Endothelial cell of umbilical vein (primary cell): ENCODE results near the gene RPL4. TPM values are rescaled to one million over a fixed set of nuclear protein-coding genes. Genes with fewer than 3 reads are reported as not detected.
"Not testable (repeated sequence)": the region's sequence is repeated elsewhere in the genome, so short reads cannot be mapped to it uniquely, and the experiment has no call there.

Experiments
- BruUV-seq: library from RNA; stranded (reverse); fragments of 400-500 nt; replicated peaks from 2 replicates; lab custom pipeline; 2021; lab: Mats Ljungman, UMichigan
- CTCF ChIA-PET: fragments of 300-600, 350-600 bp; sonication (Branson Sonifier 250); formaldehyde crosslinking; loops from one replicate; lab custom pipeline; 2021; ENCODE audit warnings: antibody characterized with exemption, inconsistent platforms; lab: Charles Lee
- POLR2A ChIA-PET: fragments of 300-600, 350-600 bp; sonication (Branson Sonifier 250); formaldehyde crosslinking; loops from one replicate; lab custom pipeline; 2021; ENCODE audit warnings: antibody characterized with exemption, inconsistent platforms; lab: Charles Lee
- DNase-seq: peaks from one replicate; pipeline ENCODE4 v3.0.0-alpha.2; 2011; ENCODE audit warnings: low read depth, low spot score
- FAIRE-seq: peaks from 2 replicates; lab custom pipeline; 2011; peaks lifted over from hg19 to GRCh38; lab: Jason Lieb, UNC
- H2AFZ ChIP-seq: 2 replicates; pipeline ENCODE4 v1.6.0; 2012; ENCODE audit warnings: low read depth, low read length, control low read depth, inconsistent platforms
- H3K27ac ChIP-seq: 2 replicates; pipeline ENCODE4 v1.5.1; 2011; ENCODE audit warnings: low read depth, mild to moderate bottlenecking, control low read depth, low read length, moderate library complexity; ENCODE audit not compliant: insufficient read depth
- H3K27me3 ChIP-seq, 2 experiments: 2 replicates each; pipeline versions ENCODE4 v1.6.0 to v1.6.1; 2011; ENCODE audit warnings: low read length in 2 of 2, mixed read lengths in 1 of 2; ENCODE audit not compliant: control insufficient read depth in 2 of 2, insufficient read depth in 2 of 2
- H3K36me3 ChIP-seq, 2 experiments: 2 replicates in 1 of 2; 3 replicates in 1 of 2; pipeline ENCODE4 v1.5.1; 2011; ENCODE audit warnings: low read length in 2 of 2, mild to moderate bottlenecking in 1 of 2, moderate library complexity in 1 of 2; ENCODE audit not compliant: control insufficient read depth in 2 of 2, insufficient read depth in 2 of 2; ENCODE audit errors: extremely low read depth in 1 of 2
- H3K4me1 ChIP-seq: 3 replicates; pipeline ENCODE4 v1.5.1; 2011; ENCODE audit warnings: mild to moderate bottlenecking, low read length; ENCODE audit not compliant: control insufficient read depth, insufficient read depth; ENCODE audit errors: extremely low read depth
- H3K4me2 ChIP-seq: 2 replicates; pipeline ENCODE4 v1.6.1; 2011; ENCODE audit warnings: low read length, control low read depth, mixed read lengths; ENCODE audit not compliant: insufficient read depth
- H3K4me3 ChIP-seq, 3 experiments: fragments of 200-600 bp in 1 of 3; sonication (generic), shearing (Covaris generic) in 1 of 3; replicated peaks in 1 of 3; 2 replicates each; pipeline ENCODE4 v1.5.1; 2011 to 2016; ENCODE audit warnings: control low read depth in 3 of 3, low read length in 3 of 3, mild to moderate bottlenecking in 2 of 3, inconsistent platforms in 1 of 3, low read depth in 1 of 3, moderate library complexity in 1 of 3; ENCODE audit not compliant: insufficient read depth in 1 of 3
- H3K79me2 ChIP-seq: 2 replicates; pipeline ENCODE4 v1.6.0; 2012; ENCODE audit warnings: low read length, inconsistent platforms; ENCODE audit not compliant: control insufficient read depth, insufficient read depth
- H3K9ac ChIP-seq: replicated peaks from 2 replicates; pipeline ENCODE3; 2011; ENCODE audit warnings: low read length, control low read depth; ENCODE audit not compliant: insufficient read depth; ENCODE audit errors: extremely low read depth
- H3K9me1 ChIP-seq: replicated peaks from 3 replicates; pipeline ENCODE4 v1.6.0; 2011; ENCODE audit warnings: mild to moderate bottlenecking, low read length; ENCODE audit not compliant: control insufficient read depth, insufficient read depth; ENCODE audit errors: extremely low read depth
- H3K9me3 ChIP-seq: replicated peaks from 2 replicates; pipeline ENCODE4 v1.5.1; 2012; ENCODE audit warnings: low read length, inconsistent platforms; ENCODE audit not compliant: control insufficient read depth, insufficient read depth
- H4K20me1 ChIP-seq: replicated peaks from 2 replicates; pipeline ENCODE3; 2011; ENCODE audit warnings: mild to moderate bottlenecking, low read length; ENCODE audit not compliant: control insufficient read depth, insufficient read depth; ENCODE audit errors: extremely low read depth
- EZH2 ChIP-seq: IDR thresholded peaks from 2 replicates; pipeline ENCODE4 v1.6.1; 2012; ENCODE audit warnings: borderline replicate concordance, low read depth, mild to moderate bottlenecking, moderate library complexity, low read length, inconsistent platforms; ENCODE audit not compliant: severe bottlenecking
- FOS ChIP-seq: IDR thresholded peaks from 2 replicates; pipeline ENCODE4 v1.6.1; 2011; ENCODE audit warnings: mild to moderate bottlenecking, low read length, moderate library complexity, borderline replicate concordance; ENCODE audit not compliant: insufficient read depth
- GATA2 ChIP-seq: IDR thresholded peaks from 2 replicates; pipeline ENCODE4 v1.7.0; 2011; ENCODE audit warnings: low read depth, mild to moderate bottlenecking, moderate library complexity, mixed read lengths, low read length; ENCODE audit not compliant: insufficient read length, insufficient read depth
- JUN ChIP-seq: IDR thresholded peaks from 2 replicates; pipeline ENCODE4 v1.6.1; 2011; ENCODE audit warnings: borderline replicate concordance, low read depth; ENCODE audit not compliant: insufficient read length, insufficient read depth
- MYC ChIP-seq: IDR thresholded peaks from one replicate; pipeline ENCODE4 v1.6.1; 2011; ENCODE audit warnings: mild to moderate bottlenecking, low read depth, low read length
- POLR2A ChIP-seq: IDR thresholded peaks from 2 replicates; pipeline ENCODE4 v1.6.1; 2012; ENCODE audit warnings: low read depth, mild to moderate bottlenecking, control low read depth, low read length
- POLR2AphosphoS5 ChIP-seq: IDR thresholded peaks from 2 replicates; pipeline ENCODE4 v1.6.1; 2012; ENCODE audit warnings: low read depth, mild to moderate bottlenecking, control low read depth, low read length, moderate library complexity; ENCODE audit not compliant: insufficient read depth
- dilution Hi-C: fragments of 300-500 bp; cut with MboI; formaldehyde crosslinking; loops from one replicate; pipeline ENCODE4 v1.15.0; 2019; ENCODE audit warnings: low sequenced_read_pairs; ENCODE audit not compliant: extremely low pct_ligation_motif_present
- intact Hi-C: fragments of 100-400 bp; cut with micrococcal nuclease; formaldehyde crosslinking; loops from one replicate; pipeline ENCODE4 v1.10.0; 2022
- polyA plus RNA-seq, 4 experiments: library from polyadenylated mRNA; depleted of rRNA in 3 of 4; stranded (reverse) in 3 of 4; unstranded in 1 of 4; fragments of >200 nt; gene quantifications; 2 replicates each; pipeline versions ENCODE4 v1.2.1 to v1.2.3, GENCODE V29; 2011 to 2012; ENCODE audit warnings: missing spikeins in 1 of 4
- total RNA-seq: library from RNA; stranded (reverse); gene quantifications from 2 replicates; pipeline ENCODE4 v1.2.3, GENCODE V29; 2021
- TF ChIP-seq, protein P1 (sequence below), 2 donors: IDR thresholded peaks; 1 replicate in 1 of 2; 2 replicates in 1 of 2; pipeline ENCODE4 v1.5.1; 2011; ENCODE audit warnings: low read length in 2 of 2, mild to moderate bottlenecking in 2 of 2, moderate library complexity in 2 of 2, control low read depth in 1 of 2, inconsistent platforms in 1 of 2, low read depth in 1 of 2; ENCODE audit not compliant: insufficient read depth in 1 of 2; ENCODE audit errors: extremely low read depth in 1 of 2
- TF ChIP-seq, protein P2 (sequence below): IDR thresholded peaks from 2 replicates; pipeline ENCODE4 v1.6.1; 2011; ENCODE audit not compliant: insufficient read depth, insufficient read length

The RPL4 gene
- total and polyA plus RNA-seq, 2 donors (not counting 3 experiments of a cell fraction or from before 2014, with no cell fraction given) = 2,598 to 3,530 TPM

DNA sequence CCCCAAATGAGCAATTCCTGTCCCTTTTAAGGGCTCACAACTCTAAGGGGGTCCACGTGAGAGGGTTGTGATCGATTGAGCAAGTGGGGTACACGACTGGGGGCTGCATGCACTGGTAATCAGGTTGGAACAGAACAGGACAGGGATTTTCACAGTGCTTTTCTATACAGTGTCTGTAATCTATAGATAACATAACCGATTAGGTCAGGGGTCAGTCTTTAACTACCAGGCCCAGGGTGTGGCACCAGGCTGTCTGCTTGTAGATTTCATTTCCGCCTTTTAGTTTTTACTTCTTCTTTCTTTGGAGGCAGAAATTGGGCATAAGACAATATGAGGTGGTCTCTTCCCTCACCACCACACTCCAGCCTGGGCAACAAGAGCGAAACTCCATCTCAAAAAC lies 39.4 kb downstream of the RPL4 start:
- BruUV-seq, POLR2A ChIA-PET, dilution Hi-C loops, FAIRE-seq, H3K27ac ChIP-seq, DNase-seq, H4K20me1 ChIP-seq, H3K4me3 ChIP-seq, H2AFZ ChIP-seq, H3K4me1 ChIP-seq, H3K9me1 ChIP-seq, H3K27me3 ChIP-seq, H3K9ac ChIP-seq, H3K36me3 ChIP-seq, intact Hi-C loops, H3K4me2 ChIP-seq, H3K79me2 ChIP-seq, CTCF ChIA-PET, H3K9me3 ChIP-seq: not testable (repeated sequence)

DNA sequence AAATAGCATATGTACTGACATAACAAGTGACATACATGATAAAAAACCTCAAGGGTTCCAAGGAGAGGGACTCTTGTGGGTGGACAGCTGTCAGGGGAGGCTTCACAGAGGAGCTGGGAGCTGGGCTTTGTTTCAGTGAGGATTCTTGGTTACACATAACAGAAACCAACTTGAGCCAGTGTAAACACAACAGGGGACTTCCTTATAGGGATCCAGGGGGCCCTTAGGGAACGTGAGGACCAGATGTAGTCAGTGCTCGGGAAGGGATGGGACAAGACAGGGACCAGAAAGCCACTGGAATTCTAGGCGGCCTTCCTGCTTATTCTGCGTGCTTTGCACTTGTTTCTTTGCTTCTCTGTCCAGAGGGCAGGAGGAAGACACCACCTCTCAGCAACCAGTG lies 42.0 kb downstream of the RPL4 start:
- CTCF ChIA-PET = no interaction called here

More for the DNA sequence above, 42.0 kb downstream of the RPL4 start:
- H3K4me2 ChIP-seq = no peak overlapping the region
- H3K9ac ChIP-seq = no peak overlapping the region
- H3K4me3 ChIP-seq = no peak overlapping the region
- DNase-seq = no peak
- no TSS peak for BruUV-seq
- no peaks in the 10 kb centered on the region for H3K36me3 ChIP-seq
- no peaks in the 10 kb centered on the region for H3K9me3 ChIP-seq
- H3K27me3 ChIP-seq = no peaks in the 10 kb centered on the region
- TF ChIP-seq MYC (no peak), POLR2A (no peak), JUN (no peak), POLR2AphosphoS5 (no peak), FOS (no peak), EZH2 (no peak), GATA2 (no peak)
- TF ChIP-seq, protein P1, sequence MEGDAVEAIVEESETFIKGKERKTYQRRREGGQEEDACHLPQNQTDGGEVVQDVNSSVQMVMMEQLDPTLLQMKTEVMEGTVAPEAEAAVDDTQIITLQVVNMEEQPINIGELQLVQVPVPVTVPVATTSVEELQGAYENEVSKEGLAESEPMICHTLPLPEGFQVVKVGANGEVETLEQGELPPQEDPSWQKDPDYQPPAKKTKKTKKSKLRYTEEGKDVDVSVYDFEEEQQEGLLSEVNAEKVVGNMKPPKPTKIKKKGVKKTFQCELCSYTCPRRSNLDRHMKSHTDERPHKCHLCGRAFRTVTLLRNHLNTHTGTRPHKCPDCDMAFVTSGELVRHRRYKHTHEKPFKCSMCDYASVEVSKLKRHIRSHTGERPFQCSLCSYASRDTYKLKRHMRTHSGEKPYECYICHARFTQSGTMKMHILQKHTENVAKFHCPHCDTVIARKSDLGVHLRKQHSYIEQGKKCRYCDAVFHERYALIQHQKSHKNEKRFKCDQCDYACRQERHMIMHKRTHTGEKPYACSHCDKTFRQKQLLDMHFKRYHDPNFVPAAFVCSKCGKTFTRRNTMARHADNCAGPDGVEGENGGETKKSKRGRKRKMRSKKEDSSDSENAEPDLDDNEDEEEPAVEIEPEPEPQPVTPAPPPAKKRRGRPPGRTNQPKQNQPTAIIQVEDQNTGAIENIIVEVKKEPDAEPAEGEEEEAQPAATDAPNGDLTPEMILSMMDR (IDR thresholded peaks at IDR 0.05; ENCODE audit: extremely low read depth in 1 of 2, insufficient read depth in 1 of 2, low read depth in 1 of 2, low read length in 2 of 2) = no peak
- TF ChIP-seq, protein P2, sequence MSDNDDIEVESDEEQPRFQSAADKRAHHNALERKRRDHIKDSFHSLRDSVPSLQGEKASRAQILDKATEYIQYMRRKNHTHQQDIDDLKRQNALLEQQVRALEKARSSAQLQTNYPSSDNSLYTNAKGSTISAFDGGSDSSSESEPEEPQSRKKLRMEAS = no peak
- dilution Hi-C loops = no loop called here
- H2AFZ ChIP-seq = no peak overlapping the region
- no peaks in the 10 kb centered on the region for H4K20me1 ChIP-seq
- intact Hi-C loops = no loop called here
- peaks cover 12% of the 10 kb centered on the region for H3K4me1 ChIP-seq
- peaks cover 2% of the 10 kb centered on the region for H3K79me2 ChIP-seq
- no peak for FAIRE-seq
- no peaks in the 10 kb centered on the region for H3K9me1 ChIP-seq
- POLR2A ChIA-PET = no interaction called here
- no peak overlapping the region for H3K27ac ChIP-seq
